MM.1S (cell line): ENCODE measurements around the gene SLIT1.

Experiments used
- EZH2phosphoT487 ChIP-seq: fragments of 300-600 bp; sonication (generic); IDR thresholded peaks from 2 replicates; pipeline ENCODE4 v1.6.1; 2018; ENCODE audit warnings: antibody characterized with exemption, low read length
- TF ChIP-seq, protein P1 (sequence below): fragments of 300-600 bp; sonication (generic); IDR thresholded peaks from 2 replicates; pipeline ENCODE4 v1.5.1; 2016; ENCODE audit warnings: antibody characterized with exemption, low read length, mixed read lengths

DNA sequence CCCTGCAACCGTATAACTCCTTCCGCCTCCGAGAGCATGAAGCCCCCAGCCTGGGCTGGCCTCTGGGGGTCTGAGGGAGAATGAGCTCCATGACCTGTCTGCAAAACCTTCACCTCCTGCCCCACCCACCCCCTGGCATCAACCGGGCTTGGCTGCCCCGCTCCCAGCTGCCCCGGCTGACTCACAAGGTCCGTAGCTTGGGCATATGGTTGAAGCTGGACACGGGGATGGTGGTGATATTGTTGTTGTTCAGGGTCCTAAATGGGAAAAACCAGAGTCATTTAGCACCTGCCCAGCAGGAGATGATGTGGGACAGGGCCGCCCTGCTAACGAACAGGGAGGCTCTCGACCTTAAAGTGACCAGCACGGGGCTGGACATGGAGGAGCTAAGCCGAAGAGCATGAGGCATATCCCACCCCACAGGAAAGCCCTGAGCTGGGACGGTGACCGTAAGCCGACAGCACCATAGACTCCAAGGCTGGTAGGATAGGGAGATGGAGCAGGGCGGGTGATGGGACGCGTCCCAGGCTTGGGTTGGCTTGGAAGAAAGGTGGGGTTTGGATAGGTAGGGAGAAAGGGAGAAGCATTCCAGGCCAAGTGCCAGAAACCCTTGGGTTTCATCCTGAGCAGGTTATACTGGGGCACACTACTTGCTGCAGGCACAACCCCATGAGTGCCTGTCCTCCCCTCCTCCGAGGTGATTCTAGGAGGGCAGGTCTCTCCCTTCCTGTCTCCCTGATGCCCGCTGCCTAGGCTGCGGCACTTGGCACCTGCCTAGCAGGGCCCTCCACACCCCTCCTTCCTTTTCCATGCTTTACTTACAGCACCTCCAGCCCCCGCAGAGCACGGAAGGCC lies 121.5 kb downstream of the SLIT1 start:
- TF ChIP-seq, protein P1, sequence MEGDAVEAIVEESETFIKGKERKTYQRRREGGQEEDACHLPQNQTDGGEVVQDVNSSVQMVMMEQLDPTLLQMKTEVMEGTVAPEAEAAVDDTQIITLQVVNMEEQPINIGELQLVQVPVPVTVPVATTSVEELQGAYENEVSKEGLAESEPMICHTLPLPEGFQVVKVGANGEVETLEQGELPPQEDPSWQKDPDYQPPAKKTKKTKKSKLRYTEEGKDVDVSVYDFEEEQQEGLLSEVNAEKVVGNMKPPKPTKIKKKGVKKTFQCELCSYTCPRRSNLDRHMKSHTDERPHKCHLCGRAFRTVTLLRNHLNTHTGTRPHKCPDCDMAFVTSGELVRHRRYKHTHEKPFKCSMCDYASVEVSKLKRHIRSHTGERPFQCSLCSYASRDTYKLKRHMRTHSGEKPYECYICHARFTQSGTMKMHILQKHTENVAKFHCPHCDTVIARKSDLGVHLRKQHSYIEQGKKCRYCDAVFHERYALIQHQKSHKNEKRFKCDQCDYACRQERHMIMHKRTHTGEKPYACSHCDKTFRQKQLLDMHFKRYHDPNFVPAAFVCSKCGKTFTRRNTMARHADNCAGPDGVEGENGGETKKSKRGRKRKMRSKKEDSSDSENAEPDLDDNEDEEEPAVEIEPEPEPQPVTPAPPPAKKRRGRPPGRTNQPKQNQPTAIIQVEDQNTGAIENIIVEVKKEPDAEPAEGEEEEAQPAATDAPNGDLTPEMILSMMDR: no peak
- TF ChIP-seq EZH2phosphoT487: no peak
